K562 (cell line): ENCODE data around the gene CAGE1. TPM values are rescaled to one million over a fixed set of nuclear protein-coding genes. Genes with fewer than 3 reads are reported as not detected.

ENCODE experiments used
- NR1H2 ChIP-seq: sonication (generic); formaldehyde crosslinking; IDR thresholded peaks from 2 replicates; pipeline ENCODE4 v1.4.0; 2020; ENCODE audit warnings: mild to moderate bottlenecking, missing genetic modification reagents
- RBFOX2 ChIP-seq: fragments of 200-400 bp; formaldehyde crosslinking; IDR thresholded peaks from 2 replicates; pipeline ENCODE4 v1.6.1; 2017; ENCODE audit warnings: low read depth, mild to moderate bottlenecking, low read length, moderate library complexity
- SAFB ChIP-seq: fragments of 200-400 bp; formaldehyde crosslinking; IDR thresholded peaks from 2 replicates; pipeline ENCODE4 v1.6.1; 2017; ENCODE audit warnings: low read depth, low read length, borderline replicate concordance
- polyA plus RNA-seq, 8 experiments: library from polyadenylated mRNA; depleted of rRNA in 4 of 8; stranded (reverse) in 5 of 8; unstranded in 3 of 8; fragments of >200 nt; fragmentation: Nextera tagmentation in 2 of 8; fragmentation: Illumina TruSeq in 1 of 8; extraction: Ambion mirVana in 2 of 8; extraction: Trizol in 1 of 8; gene quantifications; 2 replicates each; pipeline versions ENCODE4 v1.2.1 to v1.2.3, GENCODE V29; 2011 to 2014; ENCODE audit warnings: inconsistent platforms in 1 of 8, missing spikeins in 1 of 8
- total RNA-seq, 7 experiments: library from RNA; depleted of rRNA in 6 of 7; stranded (reverse); fragments of >200 nt in 6 of 7; fragmentation: Illumina TruSeq in 2 of 7; extraction: Trizol in 2 of 7; gene quantifications; 2 replicates each; pipeline versions ENCODE4 v1.2.1 to v1.2.3, GENCODE V29; 2011 to 2021; ENCODE audit warnings: low replicate concordance in 1 of 7
- TF ChIP-seq, protein P1 (sequence below): sonication (generic); formaldehyde crosslinking; IDR thresholded peaks from 2 replicates; pipeline ENCODE4 v1.8.1; 2023; ENCODE audit warnings: missing genetic modification reagents, mild to moderate bottlenecking, borderline replicate concordance
- TF ChIP-seq, protein P2 (sequence below): sonication (generic); formaldehyde crosslinking; IDR thresholded peaks from 2 replicates; pipeline ENCODE4 v1.8.1; 2023; ENCODE audit warnings: mild to moderate bottlenecking, missing genetic modification reagents
- TF ChIP-seq, protein P3 (sequence below): fragments of 200-800 bp; sonication (Bioruptor generic); IDR thresholded peaks from 2 replicates; pipeline ENCODE4 v1.6.1; 2017; ENCODE audit warnings: missing genetic modification characterization, missing compliant biosample characterization
- TF ChIP-seq, protein P4 (sequence below), 2 experiments: fragments of 450-650 bp in 1 of 2; sonication (generic) in 1 of 2; formaldehyde crosslinking in 1 of 2; IDR thresholded peaks; 2 replicates each; pipeline versions ENCODE4 v1.7.1 to v1.9.0; 2016 to 2022; ENCODE audit warnings: inconsistent platforms in 1 of 2, mild to moderate bottlenecking in 1 of 2, missing genetic modification reagents in 1 of 2

Gene CAGE1
- total and polyA plus RNA-seq, 9 of the 15 experiments (the other 6 are each of a cell fraction or from before 2014, with no cell fraction given) = 0.13 to 0.33 (median 0.18) TPM; not detected in 4

DNA sequence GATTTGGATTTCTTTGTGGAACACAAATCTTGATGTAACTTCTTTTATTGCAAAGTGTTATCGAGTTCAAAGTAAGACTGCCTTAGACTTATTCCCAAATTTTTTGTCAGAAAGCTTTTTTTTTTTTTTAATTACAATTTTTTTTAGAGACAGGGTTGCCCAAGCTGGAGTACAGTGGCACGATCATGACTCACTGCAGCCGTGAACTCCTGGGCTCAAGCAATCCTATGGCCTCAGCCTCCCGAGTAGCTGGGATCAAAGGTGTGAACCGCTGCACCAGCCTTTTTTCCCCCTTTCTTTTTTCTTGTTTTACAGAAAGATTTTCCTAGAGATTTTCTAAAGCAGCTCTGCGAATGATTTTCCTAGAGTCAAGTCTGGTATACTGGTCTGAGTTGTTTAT, 2.9 kb upstream of the CAGE1 start (continued):
- TF ChIP-seq, protein P1, sequence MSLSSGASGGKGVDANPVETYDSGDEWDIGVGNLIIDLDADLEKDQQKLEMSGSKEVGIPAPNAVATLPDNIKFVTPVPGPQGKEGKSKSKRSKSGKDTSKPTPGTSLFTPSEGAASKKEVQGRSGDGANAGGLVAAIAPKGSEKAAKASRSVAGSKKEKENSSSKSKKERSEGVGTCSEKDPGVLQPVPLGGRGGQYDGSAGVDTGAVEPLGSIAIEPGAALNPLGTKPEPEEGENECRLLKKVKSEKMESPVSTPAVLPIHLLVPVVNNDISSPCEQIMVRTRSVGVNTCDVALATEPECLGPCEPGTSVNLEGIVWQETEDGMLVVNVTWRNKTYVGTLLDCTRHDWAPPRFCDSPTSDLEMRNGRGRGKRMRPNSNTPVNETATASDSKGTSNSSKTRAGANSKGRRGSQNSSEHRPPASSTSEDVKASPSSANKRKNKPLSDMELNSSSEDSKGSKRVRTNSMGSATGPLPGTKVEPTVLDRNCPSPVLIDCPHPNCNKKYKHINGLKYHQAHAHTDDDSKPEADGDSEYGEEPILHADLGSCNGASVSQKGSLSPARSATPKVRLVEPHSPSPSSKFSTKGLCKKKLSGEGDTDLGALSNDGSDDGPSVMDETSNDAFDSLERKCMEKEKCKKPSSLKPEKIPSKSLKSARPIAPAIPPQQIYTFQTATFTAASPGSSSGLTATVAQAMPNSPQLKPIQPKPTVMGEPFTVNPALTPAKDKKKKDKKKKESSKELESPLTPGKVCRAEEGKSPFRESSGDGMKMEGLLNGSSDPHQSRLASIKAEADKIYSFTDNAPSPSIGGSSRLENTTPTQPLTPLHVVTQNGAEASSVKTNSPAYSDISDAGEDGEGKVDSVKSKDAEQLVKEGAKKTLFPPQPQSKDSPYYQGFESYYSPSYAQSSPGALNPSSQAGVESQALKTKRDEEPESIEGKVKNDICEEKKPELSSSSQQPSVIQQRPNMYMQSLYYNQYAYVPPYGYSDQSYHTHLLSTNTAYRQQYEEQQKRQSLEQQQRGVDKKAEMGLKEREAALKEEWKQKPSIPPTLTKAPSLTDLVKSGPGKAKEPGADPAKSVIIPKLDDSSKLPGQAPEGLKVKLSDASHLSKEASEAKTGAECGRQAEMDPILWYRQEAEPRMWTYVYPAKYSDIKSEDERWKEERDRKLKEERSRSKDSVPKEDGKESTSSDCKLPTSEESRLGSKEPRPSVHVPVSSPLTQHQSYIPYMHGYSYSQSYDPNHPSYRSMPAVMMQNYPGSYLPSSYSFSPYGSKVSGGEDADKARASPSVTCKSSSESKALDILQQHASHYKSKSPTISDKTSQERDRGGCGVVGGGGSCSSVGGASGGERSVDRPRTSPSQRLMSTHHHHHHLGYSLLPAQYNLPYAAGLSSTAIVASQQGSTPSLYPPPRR (CRISPR knock-in tag) = no peak
- TF ChIP-seq, protein P2, sequence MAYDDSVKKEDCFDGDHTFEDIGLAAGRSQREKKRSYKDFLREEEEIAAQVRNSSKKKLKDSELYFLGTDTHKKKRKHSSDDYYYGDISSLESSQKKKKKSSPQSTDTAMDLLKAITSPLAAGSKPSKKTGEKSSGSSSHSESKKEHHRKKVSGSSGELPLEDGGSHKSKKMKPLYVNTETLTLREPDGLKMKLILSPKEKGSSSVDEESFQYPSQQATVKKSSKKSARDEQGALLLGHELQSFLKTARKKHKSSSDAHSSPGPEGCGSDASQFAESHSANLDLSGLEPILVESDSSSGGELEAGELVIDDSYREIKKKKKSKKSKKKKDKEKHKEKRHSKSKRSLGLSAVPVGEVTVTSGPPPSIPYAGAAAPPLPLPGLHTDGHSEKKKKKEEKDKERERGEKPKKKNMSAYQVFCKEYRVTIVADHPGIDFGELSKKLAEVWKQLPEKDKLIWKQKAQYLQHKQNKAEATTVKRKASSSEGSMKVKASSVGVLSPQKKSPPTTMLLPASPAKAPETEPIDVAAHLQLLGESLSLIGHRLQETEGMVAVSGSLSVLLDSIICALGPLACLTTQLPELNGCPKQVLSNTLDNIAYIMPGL = no peak
- TF ChIP-seq, protein P3, sequence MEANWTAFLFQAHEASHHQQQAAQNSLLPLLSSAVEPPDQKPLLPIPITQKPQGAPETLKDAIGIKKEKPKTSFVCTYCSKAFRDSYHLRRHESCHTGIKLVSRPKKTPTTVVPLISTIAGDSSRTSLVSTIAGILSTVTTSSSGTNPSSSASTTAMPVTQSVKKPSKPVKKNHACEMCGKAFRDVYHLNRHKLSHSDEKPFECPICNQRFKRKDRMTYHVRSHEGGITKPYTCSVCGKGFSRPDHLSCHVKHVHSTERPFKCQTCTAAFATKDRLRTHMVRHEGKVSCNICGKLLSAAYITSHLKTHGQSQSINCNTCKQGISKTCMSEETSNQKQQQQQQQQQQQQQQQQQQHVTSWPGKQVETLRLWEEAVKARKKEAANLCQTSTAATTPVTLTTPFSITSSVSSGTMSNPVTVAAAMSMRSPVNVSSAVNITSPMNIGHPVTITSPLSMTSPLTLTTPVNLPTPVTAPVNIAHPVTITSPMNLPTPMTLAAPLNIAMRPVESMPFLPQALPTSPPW (CRISPR knock-in tag) = no peak
- TF ChIP-seq RBFOX2 (no peak), NR1H2 (no peak), SAFB (no peak)
- TF ChIP-seq, protein P4, sequence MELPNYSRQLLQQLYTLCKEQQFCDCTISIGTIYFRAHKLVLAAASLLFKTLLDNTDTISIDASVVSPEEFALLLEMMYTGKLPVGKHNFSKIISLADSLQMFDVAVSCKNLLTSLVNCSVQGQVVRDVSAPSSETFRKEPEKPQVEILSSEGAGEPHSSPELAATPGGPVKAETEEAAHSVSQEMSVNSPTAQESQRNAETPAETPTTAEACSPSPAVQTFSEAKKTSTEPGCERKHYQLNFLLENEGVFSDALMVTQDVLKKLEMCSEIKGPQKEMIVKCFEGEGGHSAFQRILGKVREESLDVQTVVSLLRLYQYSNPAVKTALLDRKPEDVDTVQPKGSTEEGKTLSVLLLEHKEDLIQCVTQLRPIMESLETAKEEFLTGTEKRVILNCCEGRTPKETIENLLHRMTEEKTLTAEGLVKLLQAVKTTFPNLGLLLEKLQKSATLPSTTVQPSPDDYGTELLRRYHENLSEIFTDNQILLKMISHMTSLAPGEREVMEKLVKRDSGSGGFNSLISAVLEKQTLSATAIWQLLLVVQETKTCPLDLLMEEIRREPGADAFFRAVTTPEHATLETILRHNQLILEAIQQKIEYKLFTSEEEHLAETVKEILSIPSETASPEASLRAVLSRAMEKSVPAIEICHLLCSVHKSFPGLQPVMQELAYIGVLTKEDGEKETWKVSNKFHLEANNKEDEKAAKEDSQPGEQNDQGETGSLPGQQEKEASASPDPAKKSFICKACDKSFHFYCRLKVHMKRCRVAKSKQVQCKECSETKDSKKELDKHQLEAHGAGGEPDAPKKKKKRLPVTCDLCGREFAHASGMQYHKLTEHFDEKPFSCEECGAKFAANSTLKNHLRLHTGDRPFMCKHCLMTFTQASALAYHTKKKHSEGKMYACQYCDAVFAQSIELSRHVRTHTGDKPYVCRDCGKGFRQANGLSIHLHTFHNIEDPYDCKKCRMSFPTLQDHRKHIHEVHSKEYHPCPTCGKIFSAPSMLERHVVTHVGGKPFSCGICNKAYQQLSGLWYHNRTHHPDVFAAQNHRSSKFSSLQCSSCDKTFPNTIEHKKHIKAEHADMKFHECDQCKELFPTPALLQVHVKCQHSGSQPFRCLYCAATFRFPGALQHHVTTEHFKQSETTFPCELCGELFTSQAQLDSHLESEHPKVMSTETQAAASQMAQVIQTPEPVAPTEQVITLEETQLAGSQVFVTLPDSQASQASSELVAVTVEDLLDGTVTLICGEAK (IDR thresholded peaks at IDR 0.05) = no peak
- TF ChIP-seq, protein P4 (CRISPR knock-in tag; IDR thresholded peaks at IDR 0.05) = no peak
